ENCODE results near the gene PIEZO2.

Gene PIEZO2

GRCh38 chr18:11055721-11056120, 93.6 kb downstream of the PIEZO2 start:
- DNase-seq, result no peak

GRCh38 chr18:11054497-11054896, 94.9 kb downstream of the PIEZO2 start:
- no peak for DNase-seq

- DNase-seq, result no peak
These were observed 96.1 kb downstream of the PIEZO2 start for GRCh38 chr18:11053293-11053692.

GRCh38 chr18:11052800-11053199, 96.6 kb downstream of the PIEZO2 start:
- DNase-seq, result peak in 1 of 3 experiments; percentile 28

GRCh38 chr18:11051462-11051861, 97.9 kb downstream of the PIEZO2 start:
- DNase-seq, result no peak

GRCh38 chr18:11050966-11051365, 98.4 kb downstream of the PIEZO2 start:
- no peak for DNase-seq

GRCh38 chr18:11047817-11048216, 101.6 kb downstream of the PIEZO2 start:
- DNase-seq, result peak in 1 of 3 experiments; percentile 53

- DNase-seq, result no peak
These were observed 102.2 kb downstream of the PIEZO2 start for GRCh38 chr18:11047156-11047555.

GRCh38 chr18:11046140-11046539, 103.2 kb downstream of the PIEZO2 start:
- no peak for DNase-seq

- no peak for DNase-seq
These were observed 105.7 kb downstream of the PIEZO2 start for GRCh38 chr18:11043694-11044093.

GRCh38 chr18:11042247-11042646, 107.1 kb downstream of the PIEZO2 start:
- DNase-seq, result no peak

GRCh38 chr18:11040823-11041656, 108.3 kb downstream of the PIEZO2 start:
- peak; percentile 26 to 75 (median 59) for DNase-seq

- no peak for DNase-seq
These were observed 109.0 kb downstream of the PIEZO2 start for GRCh38 chr18:11040359-11040758.

GRCh38 chr18:11037533-11038240, 111.7 kb downstream of the PIEZO2 start:
- DNase-seq, result no peak

- DNase-seq, result peak in 2 of 3 experiments; percentile 25 to 55
These were observed 113.4 kb downstream of the PIEZO2 start for GRCh38 chr18:11035814-11036495.

- DNase-seq, result peak in 2 of 3 experiments; percentile 25 to 55
These were observed 114.0 kb downstream of the PIEZO2 start for GRCh38 chr18:11035376-11035775.

- DNase-seq, result no peak
These were observed 114.5 kb downstream of the PIEZO2 start for GRCh38 chr18:11034884-11035283.

GRCh38 chr18:11033503-11033902, 115.9 kb downstream of the PIEZO2 start:
- no peak for DNase-seq

- no peak for DNase-seq
These were observed 117.4 kb downstream of the PIEZO2 start for GRCh38 chr18:11031966-11032365.

GRCh38 chr18:11029021-11029420, 120.3 kb downstream of the PIEZO2 start:
- DNase-seq, result no peak

- no peak for DNase-seq
These were observed 121.5 kb downstream of the PIEZO2 start for GRCh38 chr18:11027862-11028261.

GRCh38 chr18:11025671-11026070, 123.7 kb downstream of the PIEZO2 start:
- no peak for DNase-seq

GRCh38 chr18:11024928-11025669, 124.3 kb downstream of the PIEZO2 start:
- DNase-seq, result no peak

All from NCI-H1417 (cell line).